Right forelimb (tissue), 1 donor: ENCODE results near the gene PLA2G4B.

ENCODE experiments used
- DNase-seq: peaks from one replicate; pipeline ENCODE4 v3.0.0-alpha.2; 2018

The PLA2G4B gene

GRCh38 chr15:41872166-41872747 lies 33.6 kb downstream of the PLA2G4B start:
- DNase-seq: no peak

- no peak for DNase-seq
Measured at GRCh38 chr15:41873711-41874110, 35.1 kb downstream of the PLA2G4B start.

- DNase-seq: no peak
Measured at GRCh38 chr15:41874736-41875135, 36.1 kb downstream of the PLA2G4B start.

GRCh38 chr15:41876007-41876406 lies 37.4 kb downstream of the PLA2G4B start:
- no peak for DNase-seq

GRCh38 chr15:41876689-41877088 lies 38.0 kb downstream of the PLA2G4B start:
- DNase-seq: no peak

GRCh38 chr15:41877631-41878354 lies 39.1 kb downstream of the PLA2G4B start:
- no peak for DNase-seq

- DNase-seq: no peak
Measured at GRCh38 chr15:41878355-41878699, 39.7 kb downstream of the PLA2G4B start.

GRCh38 chr15:41879321-41879845 lies 40.7 kb downstream of the PLA2G4B start:
- no peak for DNase-seq

- DNase-seq: no peak
Measured at GRCh38 chr15:41880156-41880877, 41.7 kb downstream of the PLA2G4B start.

GRCh38 chr15:41881086-41881485 lies 42.4 kb downstream of the PLA2G4B start:
- DNase-seq: no peak

GRCh38 chr15:41881550-41881919 lies 42.9 kb downstream of the PLA2G4B start:
- DNase-seq: no peak

GRCh38 chr15:41881920-41882688 lies 43.5 kb downstream of the PLA2G4B start:
- DNase-seq: no peak

GRCh38 chr15:41882689-41883483 lies 44.2 kb downstream of the PLA2G4B start:
- DNase-seq: no peak

- DNase-seq: no peak
Measured at GRCh38 chr15:41883484-41883825, 44.8 kb downstream of the PLA2G4B start.

GRCh38 chr15:41884458-41884857 lies 45.8 kb downstream of the PLA2G4B start:
- DNase-seq: no peak

- no peak for DNase-seq
Measured at GRCh38 chr15:41885321-41885720, 46.7 kb downstream of the PLA2G4B start.

GRCh38 chr15:41885841-41886240 lies 47.2 kb downstream of the PLA2G4B start:
- DNase-seq: no peak

- no peak for DNase-seq
Measured at GRCh38 chr15:41886741-41887140, 48.1 kb downstream of the PLA2G4B start.

- DNase-seq: no peak
Measured at GRCh38 chr15:41887161-41887560, 48.5 kb downstream of the PLA2G4B start.

- DNase-seq: no peak
Measured at GRCh38 chr15:41887893-41888292, 49.2 kb downstream of the PLA2G4B start.

- no peak for DNase-seq
Measured at GRCh38 chr15:41888662-41889253, 50.1 kb downstream of the PLA2G4B start.

GRCh38 chr15:41890050-41890690 lies 51.5 kb downstream of the PLA2G4B start:
- DNase-seq: no peak
